SU-DHL-6 (cell line): ENCODE measurements around the gene MPHOSPH10.

Experiments used
- H2AFZ ChIP-seq: fragments of 200-600 bp; sonication (generic); 2 replicates; pipeline ENCODE4 v1.6.1; 2014; ENCODE audit warnings: low read depth, mild to moderate bottlenecking, moderate library complexity, mixed read lengths, antibody characterized with exemption, low read length; ENCODE audit not compliant: severe bottlenecking
- H3F3A ChIP-seq: fragments of 200-600 bp; shearing (Covaris generic); 2 replicates; pipeline ENCODE4 v1.6.0; 2016; ENCODE audit warnings: antibody characterized with exemption, mild to moderate bottlenecking; ENCODE audit not compliant: insufficient read depth
- H3K27ac ChIP-seq: fragments of 200-600 bp; sonication (generic); 2 replicates; pipeline ENCODE4 v1.5.1; 2016; ENCODE audit warnings: low read depth, mild to moderate bottlenecking, low read length, moderate library complexity, mixed read lengths
- H3K27me3 ChIP-seq: fragments of 200-600 bp; sonication (generic), shearing (Covaris generic); 2 replicates; pipeline ENCODE4 v1.6.0; 2014; ENCODE audit warnings: mild to moderate bottlenecking, low read length
- H3K36me3 ChIP-seq: fragments of 200-600 bp; sonication (generic); 2 replicates; pipeline ENCODE4 v1.6.1; 2014; ENCODE audit warnings: mild to moderate bottlenecking, low read length, mixed read lengths
- H3K4me2 ChIP-seq: fragments of 300-600, 200-600 bp; shearing (Covaris generic), sonication (generic); 2 replicates; pipeline ENCODE4 v1.6.0; 2014; ENCODE audit warnings: low read length, low read depth, mild to moderate bottlenecking; ENCODE audit not compliant: poor library complexity, severe bottlenecking
- H3K4me3 ChIP-seq: fragments of 200-600 bp; sonication (generic); 2 replicates; pipeline ENCODE4 v1.5.1; 2014; ENCODE audit warnings: antibody characterized with exemption, low read length, mild to moderate bottlenecking, mixed read lengths; ENCODE audit not compliant: insufficient read depth, poor library complexity, severe bottlenecking
- H3K79me2 ChIP-seq: fragments of 200-600 bp; sonication (generic); 2 replicates; pipeline ENCODE4 v1.6.1; 2014; ENCODE audit warnings: mild to moderate bottlenecking, low read length, moderate library complexity; ENCODE audit not compliant: insufficient read depth
- H3K9ac ChIP-seq: fragments of 200-600 bp; sonication (generic); 2 replicates; pipeline ENCODE4 v1.7.0; 2014; ENCODE audit warnings: mild to moderate bottlenecking, low read length
- H3K9me2 ChIP-seq: fragments of 200-600 bp; sonication (generic); replicated peaks from 2 replicates; pipeline ENCODE4 v1.6.1; 2014; ENCODE audit warnings: low read length; ENCODE audit not compliant: insufficient read depth
- H3K9me3 ChIP-seq: fragments of 200-600 bp; sonication (generic); 2 replicates; pipeline ENCODE4 v1.6.1; 2014; ENCODE audit warnings: low read length, mixed read lengths; ENCODE audit not compliant: insufficient read depth
- H4K20me1 ChIP-seq: fragments of 200-600 bp; sonication (generic); 2 replicates; pipeline ENCODE4 v1.6.1; 2014; ENCODE audit warnings: low read depth, mild to moderate bottlenecking, antibody characterized with exemption, low read length, moderate library complexity, mixed read lengths
- CTCF ChIP-seq: fragments of 200-600 bp; sonication (generic); IDR thresholded peaks from one replicate; pipeline ENCODE4 v1.5.1; 2017; ENCODE audit warnings: antibody characterized with exemption, mild to moderate bottlenecking, low read length, moderate library complexity; ENCODE audit not compliant: insufficient read depth, poor library complexity, severe bottlenecking
- EZH2phosphoT487 ChIP-seq: fragments of 200-600 bp; sonication (generic), shearing (Covaris generic); conservative IDR thresholded peaks from 2 replicates; pipeline ENCODE4 v1.6.1; 2018; ENCODE audit warnings: mild to moderate bottlenecking, antibody characterized with exemption, low read length, moderate library complexity, mixed read lengths

Gene MPHOSPH10

GRCh38 chr2:71154798-71155197, 24.4 kb downstream of the MPHOSPH10 start:
- no peaks in the 10 kb centered on the region for H3K27me3 ChIP-seq
- TF ChIP-seq EZH2phosphoT487 (no peak), CTCF (peak; percentile 48)
- H3K4me3 ChIP-seq, result no peak overlapping the region
- H3K36me3 ChIP-seq, result no peaks in the 10 kb centered on the region; the same call in 1 of the 2 replicates
- H3K9me3 ChIP-seq, result no peaks in the 10 kb centered on the region
- H4K20me1 ChIP-seq, result no peaks in the 10 kb centered on the region
- no peak overlapping the region for H3K9ac ChIP-seq
- H2AFZ ChIP-seq, result no peak overlapping the region
- H3F3A ChIP-seq, result no peaks in the 10 kb centered on the region
- H3K79me2 ChIP-seq, result no peaks in the 10 kb centered on the region
- H3K4me2 ChIP-seq, result no peak overlapping the region
- H3K27ac ChIP-seq, result no peak overlapping the region
- no peaks in the 10 kb centered on the region for H3K9me2 ChIP-seq

GRCh38 chr2:71155846-71156245, 25.4 kb downstream of the MPHOSPH10 start:
- Histone ChIP-seq H4K20me1 (no peaks in the 10 kb centered on the region), H3K36me3 (no peaks in the 10 kb centered on the region), H3K27me3 (no peaks in the 10 kb centered on the region), H2AFZ (no peak overlapping the region), H3K79me2 (no peaks in the 10 kb centered on the region), H3K27ac (no peak overlapping the region), H3K9me2 (no peaks in the 10 kb centered on the region), H3K4me3 (no peak overlapping the region), H3K9ac (no peak overlapping the region), H3F3A (no peaks in the 10 kb centered on the region), H3K4me2 (no peak overlapping the region), H3K9me3 (no peaks in the 10 kb centered on the region)
- TF ChIP-seq CTCF (no peak), EZH2phosphoT487 (no peak)

- Histone ChIP-seq H3K4me2 (no peak overlapping the region), H3K36me3 (no peaks in the 10 kb centered on the region), H4K20me1 (no peaks in the 10 kb centered on the region), H2AFZ (no peak overlapping the region), H3K79me2 (no peaks in the 10 kb centered on the region), H3F3A (no peaks in the 10 kb centered on the region), H3K9me2 (no peaks in the 10 kb centered on the region), H3K9me3 (no peaks in the 10 kb centered on the region), H3K4me3 (no peak overlapping the region), H3K9ac (no peak overlapping the region), H3K27me3 (no peaks in the 10 kb centered on the region), H3K27ac (no peak overlapping the region)
- no peak for TF ChIP-seq EZH2phosphoT487
- no peak for TF ChIP-seq CTCF
Observed at GRCh38 chr2:71156573-71156972, 26.1 kb downstream of the MPHOSPH10 start.
